Testis (tissue), 3 donors: ENCODE data around the gene KCTD19. TPM values are rescaled to one million over a fixed set of nuclear protein-coding genes. Genes with fewer than 3 reads are reported as not detected.
A peak's percentile ranks its signal among the peaks of the same experiment; 100 is the strongest.

Source experiments
- DNase-seq: peaks from one replicate; pipeline ENCODE4 v3.0.0-alpha.2; 2019
- H3K27ac ChIP-seq, 2 donors: fragments of 200-600 bp; sonication (generic); one replicate each; pipeline ENCODE4 v1.5.1; 2019
- H3K27me3 ChIP-seq: fragments of 200-600 bp; sonication (generic); one replicate; pipeline ENCODE4 v1.5.1; 2019
- H3K36me3 ChIP-seq: fragments of 200-600 bp; sonication (generic); one replicate; pipeline ENCODE4 v1.5.1; 2017; ENCODE audit warnings: low read depth; ENCODE audit errors: missing control alignments
- H3K4me1 ChIP-seq: fragments of 200-600 bp; sonication (generic); one replicate; pipeline ENCODE4 v1.5.1; 2019
- H3K4me3 ChIP-seq, 2 donors: fragments of 200-600 bp; sonication (generic); one replicate each; pipeline ENCODE4 v1.5.1; 2017 to 2019
- H3K9me3 ChIP-seq: fragments of 200-600 bp; sonication (generic); one replicate; pipeline ENCODE4 v1.5.1; 2017
- CTCF ChIP-seq, 3 experiments: fragments of 450-650 bp in 2 of 3; fragments of 200-600 bp in 1 of 3; sonication (generic) in 1 of 3; IDR thresholded peaks; one replicate each; pipeline ENCODE4 v1.5.1; 2016 to 2019; ENCODE audit warnings: antibody characterized with exemption in 3 of 3, mild to moderate bottlenecking in 2 of 3, moderate library complexity in 1 of 3
- POLR2A ChIP-seq: fragments of 450-650 bp; IDR thresholded peaks from one replicate; pipeline ENCODE4 v1.6.1; 2017; ENCODE audit warnings: antibody characterized with exemption, mild to moderate bottlenecking, moderate library complexity
- WGBS, 2 donors: methylation state at CpG; one replicate each; pipeline ENCODE4 v1.1.5; 2018; 5-methylcytosine and 5-hydroxymethylcytosine counted together
- intact Hi-C: fragments of 100-400 bp; cut with DNase I; formaldehyde crosslinking; loops from one replicate; pipeline ENCODE4 v1.15.1; 2023; ENCODE audit warnings: low total_unique reads
- polyA plus RNA-seq: library from polyadenylated mRNA; stranded (reverse); fragments of 350-450 nt; fragmentation: Illumina TruSeq; extraction: RNeasy Lipid Tissue Mini Kit (QIAGEN cat#74804); gene quantifications from one replicate; pipeline ENCODE4 v1.2.3, GENCODE V29; 2014; ENCODE audit warnings: low read depth, low replicate concordance; ENCODE audit not compliant: insufficient read depth
- total RNA-seq, 2 donors: library from RNA; depleted of rRNA; stranded (reverse); fragments of >200 nt; gene quantifications; one replicate each; pipeline ENCODE4 v1.2.3, GENCODE V29; 2016

The KCTD19 gene
- total and polyA plus RNA-seq, 3 donors from 2014 or later = 59.2 to 144 (median 102) TPM

GRCh38 chr16:67281536-67282446 is 44.8 kb downstream of the KCTD19 start:
- TF ChIP-seq CTCF (IDR thresholded peaks at IDR 0.05) (no peak), POLR2A (no peak)
- Histone ChIP-seq H3K4me1 (peaks cover 17% of the 10 kb centered on the region), H3K9me3 (no peaks in the 10 kb centered on the region), H3K27me3 (no peaks in the 10 kb centered on the region), H3K36me3 (no peaks in the 10 kb centered on the region), H3K27ac (no peak overlapping the region), H3K4me3 (no peak overlapping the region)
- intact Hi-C loops = loop anchor here (10.0 kb wide), 1 partner anchor 53 kb away; no protein-coding TSS in a partner anchor
- no peak for DNase-seq
- WGBS, 2 donors = 95 to 100% methylated on average over 8 to 14 of the region's 14 CpGs

GRCh38 chr16:67280090-67281015 is 46.2 kb downstream of the KCTD19 start:
- H3K9me3 ChIP-seq = no peaks in the 10 kb centered on the region
- no peak for DNase-seq
- H3K4me3 ChIP-seq = peak overlapping the region in 1 of 2 donors; percentile 65
- no peaks in the 10 kb centered on the region for H3K27me3 ChIP-seq
- intact Hi-C loops = loop anchor here (10.0 kb wide), 1 partner anchor 54 kb away; no protein-coding TSS in a partner anchor
- TF ChIP-seq CTCF (IDR thresholded peaks at IDR 0.05) (no peak), POLR2A (no peak)
- no peaks in the 10 kb centered on the region for H3K36me3 ChIP-seq
- WGBS, 2 donors = 93 to 96% methylated on average over 7 to 15 of the region's 15 CpGs
- H3K4me1 ChIP-seq = peaks cover 17% of the 10 kb centered on the region
- H3K27ac ChIP-seq = no peak overlapping the region

- Histone ChIP-seq H3K9me3 (no peaks in the 10 kb centered on the region), H3K36me3 (no peaks in the 10 kb centered on the region), H3K27me3 (no peaks in the 10 kb centered on the region), H3K4me3 (peak within 1 kb of the TSS; percentile 65 to 67), H3K4me1 (peaks cover 17% of the 10 kb centered on the region), H3K27ac (peak within 1 kb of the TSS in 1 of 2 donors; percentile 61)
- DNase-seq = peak; percentile 75
- WGBS, 2 donors = 23 to 46% methylated on average over 12 to 62 of the region's 83 CpGs
- intact Hi-C loops = loop anchor here (10.0 kb wide), 1 partner anchor 55 kb away; no protein-coding TSS in a partner anchor
- TF ChIP-seq CTCF (IDR thresholded peaks at IDR 0.05) (peak; percentile 54 to 87 (median 70)), POLR2A (no peak)
Observed at GRCh38 chr16:67279296-67280089, 47.0 kb downstream of the KCTD19 start, which contains the start of gene PLEKHG4. Gene PLEKHG4, plus strand, starts transcription at chr16:67279532. Its CDS starts 513 bp downstream, at chr16:67280045.

- no peak for TF ChIP-seq CTCF (IDR thresholded peaks at IDR 0.05)
- TF ChIP-seq POLR2A = no peak
- Histone ChIP-seq H3K36me3 (no peaks in the 10 kb centered on the region), H3K4me3 (peak overlapping the region; percentile 65 to 67), H3K9me3 (no peaks in the 10 kb centered on the region), H3K27ac (peak overlapping the region in 1 of 2 donors; percentile 36), H3K27me3 (no peaks in the 10 kb centered on the region), H3K4me1 (peaks cover 17% of the 10 kb centered on the region)
- 0 to 4% methylated on average over 7 to 8 of the region's 42 CpGs for WGBS, 2 donors
- intact Hi-C loops = no loop called here
- DNase-seq = peak; percentile 20
Observed at GRCh38 chr16:67278773-67279295, 47.7 kb downstream of the KCTD19 start.
